Parathyroid adenoma (tissue), 2 donors: Measurements from ENCODE around the gene USP17L10.
"Not testable (repeated sequence)": the region's sequence is repeated elsewhere in the genome, so short reads cannot be mapped to it uniquely, and the experiment has no call there.

ENCODE experiments used
- H2AFZ ChIP-seq: fragments of 300-600 bp; sonication (generic); one replicate; pipeline ENCODE4 v1.7.0; 2017; ENCODE audit warnings: antibody characterized with exemption, mild to moderate bottlenecking
- H3K27ac ChIP-seq: fragments of 300-600 bp; sonication (generic); one replicate; pipeline ENCODE4 v1.7.0; 2017
- H3K27me3 ChIP-seq: fragments of 300-600 bp; sonication (generic); one replicate; pipeline ENCODE4 v1.7.0; 2017; ENCODE audit warnings: low read length; ENCODE audit not compliant: control insufficient read depth, insufficient read depth
- H3K36me3 ChIP-seq: fragments of 300-600 bp; sonication (generic); one replicate; pipeline ENCODE4 v1.7.0; 2017; ENCODE audit warnings: low read length; ENCODE audit not compliant: control insufficient read depth, insufficient read depth
- H3K4me1 ChIP-seq: fragments of 300-600 bp; sonication (generic); one replicate; pipeline ENCODE4 v1.7.0; 2017; ENCODE audit warnings: control low read depth
- H3K4me2 ChIP-seq: fragments of 300-600 bp; sonication (generic); one replicate; pipeline ENCODE4 v1.7.0; 2017; ENCODE audit warnings: low read length
- H3K4me3 ChIP-seq: fragments of 300-600 bp; sonication (generic); one replicate; pipeline ENCODE4 v1.7.0; 2017; ENCODE audit warnings: low read depth, low read length
- H3K79me2 ChIP-seq: fragments of 300-600 bp; sonication (generic); one replicate; pipeline ENCODE4 v1.7.0; 2017; ENCODE audit warnings: control low read depth
- H3K9ac ChIP-seq: fragments of 300-600 bp; sonication (generic); one replicate; pipeline ENCODE4 v1.7.0; 2017; ENCODE audit warnings: mild to moderate bottlenecking
- H3K9me3 ChIP-seq: fragments of 300-600 bp; sonication (generic); one replicate; pipeline ENCODE4 v1.7.0; 2017; ENCODE audit warnings: low read length; ENCODE audit not compliant: control insufficient read depth
- donor health status: primary hyperparathyroidism.

USP17L10 gene

GRCh38 chr4:9210357-9210756 lies at the start of gene USP17L10:
Gene USP17L10 (plus strand): TSS chr4:9210657. CDS start chr4:9210657, 0 bp downstream.
- H2AFZ ChIP-seq, H3K36me3 ChIP-seq, H3K27ac ChIP-seq, H3K27me3 ChIP-seq, H3K4me2 ChIP-seq, H3K79me2 ChIP-seq, H3K4me1 ChIP-seq, H3K9ac ChIP-seq, H3K4me3 ChIP-seq, H3K9me3 ChIP-seq: not testable (repeated sequence)

DNA sequence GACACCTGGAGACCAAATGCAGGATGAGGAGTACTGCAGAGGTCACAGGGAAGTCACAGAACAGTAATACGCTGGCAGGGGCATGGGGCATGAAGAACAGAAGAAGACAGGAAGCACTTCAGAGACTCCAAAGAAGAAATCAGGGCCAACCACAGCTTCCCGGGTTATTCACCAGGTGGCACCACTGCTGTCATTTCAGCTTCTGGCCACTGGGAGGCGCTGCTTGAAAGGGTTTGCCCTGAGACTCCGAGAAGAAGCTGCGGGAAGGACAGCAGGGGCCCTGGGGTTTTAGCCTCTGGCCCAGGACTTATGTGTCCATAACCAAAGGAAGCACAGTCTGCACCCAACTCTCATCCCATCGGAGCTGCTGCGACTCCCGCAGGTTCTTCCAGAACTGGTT lies 44.5 kb upstream of the USP17L10 start:
- not testable (repeated sequence) for H3K27me3 ChIP-seq, H3K36me3 ChIP-seq, H3K27ac ChIP-seq, H3K4me1 ChIP-seq, H2AFZ ChIP-seq, H3K4me3 ChIP-seq, H3K79me2 ChIP-seq, H3K9me3 ChIP-seq, H3K4me2 ChIP-seq, H3K9ac ChIP-seq

- not testable (repeated sequence) for H3K9ac ChIP-seq, H2AFZ ChIP-seq, H3K36me3 ChIP-seq, H3K27ac ChIP-seq, H3K4me1 ChIP-seq, H3K4me3 ChIP-seq, H3K4me2 ChIP-seq, H3K27me3 ChIP-seq, H3K9me3 ChIP-seq, H3K79me2 ChIP-seq
Measured at GRCh38 chr4:9169791-9170459, 40.5 kb upstream of the USP17L10 start, which contains the start of gene FAM90A26. Gene FAM90A26 (plus strand): TSS chr4:9170409. CDS start chr4:9173173, 2,764 bp downstream.

DNA sequence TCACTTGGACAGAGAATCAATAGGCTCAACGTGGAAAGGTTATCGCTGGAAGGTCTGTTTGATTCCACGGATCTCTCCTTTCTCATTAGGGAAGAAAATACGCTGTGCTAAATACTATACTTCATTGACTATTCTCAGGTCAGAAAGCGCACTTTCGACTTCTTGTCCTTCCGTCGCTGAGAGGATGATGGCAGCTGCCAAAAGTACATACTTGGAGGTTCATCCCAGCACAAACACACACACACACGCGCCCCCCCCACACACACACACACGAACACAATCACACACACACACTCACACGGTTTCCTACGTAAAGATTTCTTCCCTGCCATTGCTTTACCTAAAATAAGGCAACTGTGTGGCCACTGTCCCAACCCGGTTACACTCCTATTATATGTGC lies 4.2 kb downstream of the USP17L10 start:
- H2AFZ ChIP-seq, H3K9ac ChIP-seq, H3K79me2 ChIP-seq, H3K27me3 ChIP-seq, H3K4me1 ChIP-seq, H3K9me3 ChIP-seq, H3K27ac ChIP-seq, H3K4me3 ChIP-seq, H3K36me3 ChIP-seq, H3K4me2 ChIP-seq: not testable (repeated sequence)

DNA sequence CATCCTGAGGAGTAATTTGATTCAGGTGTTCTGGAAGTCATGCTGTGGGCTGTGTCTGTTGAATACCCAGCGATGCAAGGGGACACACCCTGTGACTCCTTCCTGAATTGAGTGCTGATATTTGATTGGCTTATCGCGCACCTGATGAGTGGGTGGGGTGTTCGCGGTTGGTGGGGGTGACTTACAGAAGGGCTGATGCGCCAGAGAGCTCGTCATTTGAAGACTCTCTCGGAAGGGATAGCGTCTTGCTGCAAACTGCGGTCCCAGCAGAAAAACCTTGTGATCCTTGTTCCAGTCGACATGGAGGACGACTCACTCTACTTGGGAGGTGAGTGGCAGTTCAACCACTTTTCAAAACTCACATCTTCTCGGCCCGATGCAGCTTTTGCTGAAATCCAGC lies 4.6 kb downstream of the USP17L10 start, which contains the start of gene USP17L11:
TSS of gene USP17L11 (plus strand) at position 301 of the 400 bp plus-strand sequence. CDS start at position 301, 0 bp downstream.
- not testable (repeated sequence) for H3K4me2 ChIP-seq, H3K4me1 ChIP-seq, H3K9ac ChIP-seq, H2AFZ ChIP-seq, H3K79me2 ChIP-seq, H3K27ac ChIP-seq, H3K27me3 ChIP-seq, H3K4me3 ChIP-seq, H3K9me3 ChIP-seq, H3K36me3 ChIP-seq

DNA sequence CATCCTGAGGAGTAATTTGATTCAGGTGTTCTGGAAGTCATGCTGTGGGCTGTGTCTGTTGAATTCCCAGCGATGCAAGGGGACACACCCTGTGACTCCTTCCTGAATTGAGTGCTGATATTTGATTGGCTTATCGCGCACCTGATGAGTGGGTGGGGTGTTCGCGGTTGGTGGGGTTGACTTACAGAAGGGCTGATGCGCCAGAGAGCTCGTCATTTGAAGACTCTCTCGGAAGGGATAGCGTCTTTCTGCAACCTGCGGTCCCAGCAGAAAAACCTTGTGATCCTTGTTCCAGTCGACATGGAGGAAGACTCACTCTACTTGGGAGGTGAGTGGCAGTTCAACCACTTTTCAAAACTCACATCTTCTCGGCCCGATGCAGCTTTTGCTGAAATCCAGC lies 9.4 kb downstream of the USP17L10 start, which contains the start of gene USP17L12:
TSS of gene USP17L12 (plus strand) at position 301 of the 400 bp plus-strand sequence. CDS start at position 301, 0 bp downstream.
- not testable (repeated sequence) for H2AFZ ChIP-seq, H3K4me1 ChIP-seq, H3K4me3 ChIP-seq, H3K79me2 ChIP-seq, H3K9me3 ChIP-seq, H3K4me2 ChIP-seq, H3K36me3 ChIP-seq, H3K9ac ChIP-seq, H3K27me3 ChIP-seq, H3K27ac ChIP-seq

GRCh38 chr4:9224596-9224995 lies 14.1 kb downstream of the USP17L10 start, which contains the start of gene USP17L13:
Gene USP17L13 (plus strand): TSS chr4:9224896. CDS start chr4:9224896, 0 bp downstream.
- H3K36me3 ChIP-seq, H3K9ac ChIP-seq, H3K27me3 ChIP-seq, H3K4me1 ChIP-seq, H2AFZ ChIP-seq, H3K4me2 ChIP-seq, H3K9me3 ChIP-seq, H3K27ac ChIP-seq, H3K79me2 ChIP-seq, H3K4me3 ChIP-seq: not testable (repeated sequence)

DNA sequence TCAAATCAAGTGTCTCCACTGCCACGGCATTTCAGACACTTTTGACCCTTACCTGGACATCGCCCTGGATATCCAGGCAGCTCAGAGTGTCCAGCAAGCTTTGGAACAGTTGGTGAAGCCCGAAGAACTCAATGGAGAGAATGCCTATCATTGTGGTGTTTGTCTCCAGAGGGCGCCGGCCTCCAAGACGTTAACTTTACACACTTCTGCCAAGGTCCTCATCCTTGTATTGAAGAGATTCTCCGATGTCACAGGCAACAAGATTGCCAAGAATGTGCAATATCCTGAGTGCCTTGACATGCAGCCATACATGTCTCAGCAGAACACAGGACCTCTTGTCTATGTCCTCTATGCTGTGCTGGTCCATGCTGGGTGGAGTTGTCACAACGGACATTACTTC lies 19.8 kb downstream of the USP17L10 start:
- not testable (repeated sequence) for H3K4me2 ChIP-seq, H3K9me3 ChIP-seq, H3K4me1 ChIP-seq, H3K79me2 ChIP-seq, H3K4me3 ChIP-seq, H3K36me3 ChIP-seq, H3K27ac ChIP-seq, H2AFZ ChIP-seq, H3K27me3 ChIP-seq, H3K9ac ChIP-seq

DNA sequence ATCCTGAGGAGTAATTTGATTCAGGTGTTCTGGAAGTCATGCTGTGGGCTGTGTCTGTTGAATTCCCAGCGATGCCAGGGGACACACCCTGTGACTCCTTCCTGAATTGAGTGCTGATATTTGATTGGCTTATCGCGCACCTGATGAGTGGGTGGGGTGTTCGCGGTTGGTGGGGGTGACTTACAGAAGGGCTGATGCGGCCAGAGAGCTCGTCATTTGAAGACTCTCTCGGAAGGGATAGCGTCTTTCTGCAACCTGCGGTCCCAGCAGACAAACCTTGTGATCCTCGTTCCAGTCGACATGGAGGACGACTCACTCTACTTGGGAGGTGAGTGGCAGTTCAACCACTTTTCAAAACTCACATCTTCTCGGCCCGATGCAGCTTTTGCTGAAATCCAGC lies 23.6 kb downstream of the USP17L10 start, which contains the start of gene USP17L15:
TSS of gene USP17L15 (plus strand) at position 301 of the 400 bp plus-strand sequence. CDS start at position 301, 0 bp downstream.
- not testable (repeated sequence) for H3K36me3 ChIP-seq, H3K4me2 ChIP-seq, H3K9ac ChIP-seq, H3K9me3 ChIP-seq, H2AFZ ChIP-seq, H3K79me2 ChIP-seq, H3K4me3 ChIP-seq, H3K27me3 ChIP-seq, H3K27ac ChIP-seq, H3K4me1 ChIP-seq

GRCh38 chr4:9238461-9238860 lies 28.0 kb downstream of the USP17L10 start:
- not testable (repeated sequence) for H3K4me3 ChIP-seq, H3K27me3 ChIP-seq, H3K27ac ChIP-seq, H3K4me1 ChIP-seq, H3K79me2 ChIP-seq, H3K36me3 ChIP-seq, H3K4me2 ChIP-seq, H3K9ac ChIP-seq, H3K9me3 ChIP-seq, H2AFZ ChIP-seq

- H3K27me3 ChIP-seq, H3K4me3 ChIP-seq, H3K27ac ChIP-seq, H2AFZ ChIP-seq, H3K79me2 ChIP-seq, H3K4me1 ChIP-seq, H3K9ac ChIP-seq, H3K4me2 ChIP-seq, H3K9me3 ChIP-seq, H3K36me3 ChIP-seq: not testable (repeated sequence)
Measured at GRCh38 chr4:9243579-9243978, 33.1 kb downstream of the USP17L10 start, which contains the start of gene USP17L17. Gene USP17L17 (plus strand): TSS chr4:9243879. CDS start chr4:9243879, 0 bp downstream.
